Esophagus squamous epithelium (tissue), 4 donors: ENCODE data around the gene RNFT1.
"Not testable (repeated sequence)": the region's sequence is repeated elsewhere in the genome, so short reads cannot be mapped to it uniquely, and the experiment has no call there.

Experiments
- POLR2A ChIP-seq, 4 donors: fragments of 450-650 bp; IDR thresholded peaks; one replicate each; pipeline ENCODE4 v1.6.1; 2017; ENCODE audit warnings: antibody characterized with exemption in 4 of 4, mild to moderate bottlenecking in 4 of 4, moderate library complexity in 3 of 4
- TF ChIP-seq, protein P1 (sequence below), 6 experiments: fragments of 450-650 bp in 4 of 6; fragments of 200-600 bp in 2 of 6; sonication (generic) in 2 of 6; IDR thresholded peaks; one replicate each; pipeline ENCODE4 v1.5.1; 2016 to 2019; ENCODE audit warnings: antibody characterized with exemption in 6 of 6, mild to moderate bottlenecking in 4 of 6, moderate library complexity in 4 of 6

DNA sequence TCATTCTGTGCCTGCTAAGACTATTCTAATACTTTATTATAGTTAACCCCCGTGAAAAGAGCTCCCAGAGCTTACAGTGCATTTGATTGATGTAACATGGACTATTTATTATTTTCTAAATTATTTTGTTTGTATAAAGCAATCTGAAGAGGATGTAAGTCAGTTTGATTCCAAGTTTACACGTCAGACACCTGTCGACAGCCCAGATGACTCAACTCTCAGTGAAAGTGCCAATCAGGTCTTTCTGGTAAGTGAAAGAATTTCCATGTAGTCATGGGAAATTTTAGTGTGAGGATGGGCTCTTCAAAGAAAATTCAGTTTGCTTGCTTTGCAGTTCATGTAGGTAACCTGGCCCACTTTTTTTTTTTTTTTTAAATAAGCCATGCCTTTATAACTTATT is 23.8 kb downstream of the RNFT1 start:
- TF ChIP-seq, protein P1, sequence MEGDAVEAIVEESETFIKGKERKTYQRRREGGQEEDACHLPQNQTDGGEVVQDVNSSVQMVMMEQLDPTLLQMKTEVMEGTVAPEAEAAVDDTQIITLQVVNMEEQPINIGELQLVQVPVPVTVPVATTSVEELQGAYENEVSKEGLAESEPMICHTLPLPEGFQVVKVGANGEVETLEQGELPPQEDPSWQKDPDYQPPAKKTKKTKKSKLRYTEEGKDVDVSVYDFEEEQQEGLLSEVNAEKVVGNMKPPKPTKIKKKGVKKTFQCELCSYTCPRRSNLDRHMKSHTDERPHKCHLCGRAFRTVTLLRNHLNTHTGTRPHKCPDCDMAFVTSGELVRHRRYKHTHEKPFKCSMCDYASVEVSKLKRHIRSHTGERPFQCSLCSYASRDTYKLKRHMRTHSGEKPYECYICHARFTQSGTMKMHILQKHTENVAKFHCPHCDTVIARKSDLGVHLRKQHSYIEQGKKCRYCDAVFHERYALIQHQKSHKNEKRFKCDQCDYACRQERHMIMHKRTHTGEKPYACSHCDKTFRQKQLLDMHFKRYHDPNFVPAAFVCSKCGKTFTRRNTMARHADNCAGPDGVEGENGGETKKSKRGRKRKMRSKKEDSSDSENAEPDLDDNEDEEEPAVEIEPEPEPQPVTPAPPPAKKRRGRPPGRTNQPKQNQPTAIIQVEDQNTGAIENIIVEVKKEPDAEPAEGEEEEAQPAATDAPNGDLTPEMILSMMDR (IDR thresholded peaks at IDR 0.05) = not testable (repeated sequence)
- not testable (repeated sequence) for TF ChIP-seq POLR2A (IDR thresholded peaks at IDR 0.05)
